Mucosa of stomach (tissue), 1 donor: ENCODE data around the gene TMEM120B.
"Not testable (repeated sequence)": the region's sequence is repeated elsewhere in the genome, so short reads cannot be mapped to it uniquely, and the experiment has no call there.

Source experiments
- H3K27me3 ChIP-seq: one replicate; pipeline ENCODE4 v1.7.0; 2013; ENCODE audit warnings: mild to moderate bottlenecking, low read length; ENCODE audit not compliant: control insufficient read depth, insufficient read depth
- H3K36me3 ChIP-seq: one replicate; pipeline ENCODE4 v1.7.0; 2013; ENCODE audit warnings: low read length; ENCODE audit not compliant: control insufficient read depth, insufficient read depth
- H3K4me1 ChIP-seq: one replicate; pipeline ENCODE4 v1.7.0; 2013; ENCODE audit warnings: mild to moderate bottlenecking, low read length; ENCODE audit not compliant: control insufficient read depth, insufficient read depth
- H3K4me3 ChIP-seq: one replicate; pipeline ENCODE4 v1.7.0; 2013; ENCODE audit warnings: low read length
- H3K9ac ChIP-seq: one replicate; pipeline ENCODE4 v1.7.0; 2013; ENCODE audit warnings: mild to moderate bottlenecking, low read length, moderate library complexity
- H3K9me3 ChIP-seq: one replicate; pipeline ENCODE4 v1.7.0; 2013; ENCODE audit warnings: mild to moderate bottlenecking, low read length, moderate library complexity; ENCODE audit not compliant: control insufficient read depth
- donor health status: Pancreatic carcinoma.

The TMEM120B gene

GRCh38 chr12:121692744-121693143 lies 19.8 kb upstream of the TMEM120B start:
- not testable (repeated sequence) for H3K9me3 ChIP-seq, H3K27me3 ChIP-seq, H3K9ac ChIP-seq, H3K4me3 ChIP-seq, H3K4me1 ChIP-seq, H3K36me3 ChIP-seq

GRCh38 chr12:121693155-121693687 lies 19.3 kb upstream of the TMEM120B start:
- Histone ChIP-seq H3K27me3 (no peaks in the 10 kb centered on the region), H3K4me1 (no peaks in the 10 kb centered on the region), H3K4me3 (no peak overlapping the region), H3K9ac (no peak overlapping the region), H3K36me3 (no peaks in the 10 kb centered on the region), H3K9me3 (no peaks in the 10 kb centered on the region)

GRCh38 chr12:121697093-121697698 lies 15.4 kb upstream of the TMEM120B start:
- Histone ChIP-seq H3K27me3 (no peaks in the 10 kb centered on the region), H3K9ac (no peak overlapping the region), H3K4me1 (no peaks in the 10 kb centered on the region), H3K4me3 (no peak overlapping the region), H3K36me3 (no peaks in the 10 kb centered on the region), H3K9me3 (no peaks in the 10 kb centered on the region)

- H3K4me1 ChIP-seq, H3K9ac ChIP-seq, H3K27me3 ChIP-seq, H3K36me3 ChIP-seq, H3K4me3 ChIP-seq, H3K9me3 ChIP-seq: not testable (repeated sequence)
Measured at GRCh38 chr12:121697861-121698260, 14.7 kb upstream of the TMEM120B start.

- no peaks in the 10 kb centered on the region for H3K4me1 ChIP-seq
- no peaks in the 10 kb centered on the region for H3K27me3 ChIP-seq
- no peak overlapping the region for H3K9ac ChIP-seq
- no peaks in the 10 kb centered on the region for H3K36me3 ChIP-seq
- H3K4me3 ChIP-seq: no peak overlapping the region
- H3K9me3 ChIP-seq: no peaks in the 10 kb centered on the region
Measured at GRCh38 chr12:121701667-121702277, 10.8 kb upstream of the TMEM120B start.

GRCh38 chr12:121702944-121703343 lies 9.6 kb upstream of the TMEM120B start:
- no peaks in the 10 kb centered on the region for H3K9me3 ChIP-seq

GRCh38 chr12:121705514-121705913 lies 7.0 kb upstream of the TMEM120B start:
- Histone ChIP-seq H3K4me3 (no peak overlapping the region), H3K9me3 (no peaks in the 10 kb centered on the region), H3K4me1 (no peaks in the 10 kb centered on the region), H3K27me3 (no peaks in the 10 kb centered on the region), H3K36me3 (no peaks in the 10 kb centered on the region), H3K9ac (no peak overlapping the region)

More at GRCh38 chr12:121702944-121703343, 9.6 kb upstream of the TMEM120B start:
- Histone ChIP-seq H3K27me3 (no peaks in the 10 kb centered on the region), H3K36me3 (no peaks in the 10 kb centered on the region), H3K4me3 (no peak overlapping the region), H3K9ac (no peak overlapping the region), H3K4me1 (no peaks in the 10 kb centered on the region)

GRCh38 chr12:121708313-121709063 lies 4.1 kb upstream of the TMEM120B start:
- Histone ChIP-seq H3K36me3 (no peaks in the 10 kb centered on the region), H3K9ac (no peak overlapping the region), H3K4me1 (peaks cover 8% of the 10 kb centered on the region), H3K9me3 (no peaks in the 10 kb centered on the region), H3K4me3 (no peak overlapping the region), H3K27me3 (no peaks in the 10 kb centered on the region)

GRCh38 chr12:121709064-121709424 lies 3.5 kb upstream of the TMEM120B start:
- not testable (repeated sequence) for H3K9me3 ChIP-seq, H3K27me3 ChIP-seq, H3K4me3 ChIP-seq, H3K4me1 ChIP-seq, H3K36me3 ChIP-seq, H3K9ac ChIP-seq

- H3K9me3 ChIP-seq: no peaks in the 10 kb centered on the region
- H3K27me3 ChIP-seq: no peaks in the 10 kb centered on the region
- H3K4me1 ChIP-seq: peaks cover 8% of the 10 kb centered on the region
- H3K4me3 ChIP-seq: no peak overlapping the region
- no peaks in the 10 kb centered on the region for H3K36me3 ChIP-seq
- H3K9ac ChIP-seq: no peak overlapping the region
Measured at GRCh38 chr12:121709478-121709961, 3.0 kb upstream of the TMEM120B start.

- Histone ChIP-seq H3K27me3 (no peaks in the 10 kb centered on the region), H3K9ac (peak overlapping the region; percentile 93), H3K36me3 (no peaks in the 10 kb centered on the region), H3K4me1 (peaks cover 8% of the 10 kb centered on the region), H3K4me3 (peak overlapping the region; percentile 76), H3K9me3 (no peaks in the 10 kb centered on the region)
Measured at GRCh38 chr12:121711361-121712189, 977 bp upstream of the TMEM120B start.

- Histone ChIP-seq H3K9ac (peak overlapping the region; percentile 93), H3K4me3 (peak overlapping the region; percentile 76), H3K4me1 (peaks cover 8% of the 10 kb centered on the region), H3K27me3 (no peaks in the 10 kb centered on the region), H3K36me3 (no peaks in the 10 kb centered on the region), H3K9me3 (no peaks in the 10 kb centered on the region)
Measured at GRCh38 chr12:121712190-121712460, 427 bp upstream of the TMEM120B start.
